NCI-H128 (cell line): ENCODE data around the gene TMEM169.

Source experiments
- DNase-seq: peaks from one replicate; lab custom pipeline; 2025; ENCODE audit not compliant: unreplicated experiment; lab: John Stamatoyannopoulos, UW

The TMEM169 gene, protein sequence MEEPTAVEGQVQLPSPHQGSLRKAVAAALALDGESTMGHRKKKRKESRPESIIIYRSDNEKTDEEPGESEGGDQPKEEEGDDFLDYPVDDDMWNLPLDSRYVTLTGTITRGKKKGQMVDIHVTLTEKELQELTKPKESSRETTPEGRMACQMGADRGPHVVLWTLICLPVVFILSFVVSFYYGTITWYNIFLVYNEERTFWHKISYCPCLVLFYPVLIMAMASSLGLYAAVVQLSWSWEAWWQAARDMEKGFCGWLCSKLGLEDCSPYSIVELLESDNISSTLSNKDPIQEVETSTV

DNA sequence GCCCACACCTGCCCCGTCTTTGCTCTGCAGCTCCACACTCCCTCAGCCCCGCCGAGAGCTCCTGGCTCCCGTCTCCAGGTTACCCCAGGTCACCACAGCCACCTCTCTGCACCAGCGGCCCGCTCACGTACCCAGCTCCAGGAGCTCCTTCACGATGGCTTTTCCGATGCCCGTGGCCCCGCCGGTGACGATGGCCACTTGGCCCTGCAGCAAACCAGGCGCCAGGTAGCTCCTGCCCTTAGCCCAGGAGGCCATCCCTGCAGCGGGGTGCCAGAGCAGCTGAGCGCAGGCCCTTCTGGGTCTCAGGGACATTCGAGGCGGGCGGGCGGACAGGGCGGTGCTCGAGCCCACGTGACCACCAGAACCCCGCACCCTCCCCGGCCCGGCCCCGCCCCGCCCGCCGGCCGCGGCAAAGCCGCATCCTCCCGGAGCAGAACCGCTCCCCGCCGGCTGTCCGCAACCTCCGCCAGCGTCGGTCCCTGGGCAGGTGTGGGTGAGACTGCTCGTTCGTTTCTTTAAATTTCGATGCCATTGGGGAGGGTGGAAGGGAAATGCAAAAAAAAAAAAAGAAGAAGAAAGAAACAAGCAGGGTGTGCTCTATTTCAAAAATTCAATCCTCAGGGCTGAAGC lies at the start of gene TMEM169, which contains the start of gene PECR:
Gene TMEM169, plus strand, starts transcription at position 433 of the 630 bp plus-strand sequence. CDS start 14,045 bp downstream, outside the sequence.
Gene PECR, minus strand, starts transcription at position 323 of the 630 bp plus-strand sequence. Its CDS starts 68 bp downstream, at position 255.
- peak; percentile 29 for DNase-seq

DNA sequence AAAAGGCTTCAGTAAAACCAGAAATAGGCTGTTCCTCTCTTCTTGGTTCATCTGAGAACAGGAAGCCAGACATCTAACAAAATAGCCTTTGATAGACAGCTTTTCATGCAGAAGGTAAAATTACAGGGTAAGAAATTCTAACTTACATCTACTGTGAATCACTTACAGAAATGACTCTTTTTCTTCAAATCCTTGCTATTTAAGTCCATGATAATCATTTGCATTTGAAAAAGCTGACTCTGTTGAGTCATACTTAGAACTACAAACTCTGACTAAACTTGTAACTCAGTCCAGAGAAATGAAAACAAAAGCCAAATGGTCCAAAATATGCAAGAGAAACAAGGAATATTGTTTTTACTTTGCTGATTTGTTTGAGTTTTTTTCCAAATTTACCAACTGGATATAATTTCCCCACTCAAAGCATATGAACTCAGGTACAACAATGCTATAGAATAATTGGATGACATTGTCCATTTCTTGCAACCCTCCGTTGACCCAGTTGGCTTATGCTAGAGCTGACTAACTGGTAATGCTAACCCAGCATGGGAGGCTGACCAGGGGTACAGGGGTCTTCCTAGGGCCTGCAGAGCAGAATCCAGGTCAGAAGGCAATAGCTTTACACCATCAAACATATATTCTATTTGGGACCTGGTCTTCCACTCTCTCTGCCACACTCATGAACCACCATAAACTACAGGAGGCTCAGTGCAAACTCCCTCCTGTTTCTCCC lies 49.6 kb upstream of the TMEM169 start:
- no peak for DNase-seq

DNA sequence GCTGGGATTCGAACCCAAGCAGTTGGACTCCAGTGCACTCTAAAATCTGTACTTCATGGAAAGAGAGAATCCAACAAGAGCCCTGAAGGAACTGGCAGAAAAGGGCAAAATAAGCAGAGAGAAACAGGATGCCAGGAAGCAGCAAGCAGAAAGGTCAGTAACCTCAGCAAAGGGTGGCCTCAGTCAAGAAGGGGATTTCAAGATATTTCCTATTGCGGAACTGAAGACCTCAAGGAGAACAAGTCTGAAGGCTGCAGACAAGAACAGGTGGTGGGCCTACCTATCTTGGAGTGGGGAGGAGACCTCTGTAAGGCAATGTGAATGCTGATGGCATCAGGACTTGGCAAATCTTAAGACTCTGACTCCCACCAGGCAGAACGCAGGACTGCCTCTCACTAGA lies 48.3 kb upstream of the TMEM169 start:
- no peak for DNase-seq

DNA sequence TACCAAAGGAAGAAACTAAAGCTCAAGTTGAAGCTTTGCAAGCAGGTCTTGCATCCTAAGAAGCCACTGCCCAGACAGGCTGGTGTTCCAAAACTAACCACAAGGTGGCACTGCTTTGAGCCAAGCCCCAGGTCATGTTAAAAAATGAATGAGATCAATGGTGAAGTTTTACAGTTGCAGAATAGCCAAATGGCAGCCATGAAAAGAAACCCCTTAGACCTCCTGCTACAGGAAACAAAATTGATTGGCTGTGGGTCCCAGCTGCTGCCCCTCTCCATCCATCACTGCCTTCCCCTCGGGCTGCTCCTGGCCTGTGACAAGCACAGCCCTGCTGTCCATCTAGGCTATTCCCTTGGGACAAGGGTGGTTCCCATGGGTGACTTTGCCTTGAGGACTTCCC lies 47.7 kb upstream of the TMEM169 start:
- DNase-seq = no peak

DNA sequence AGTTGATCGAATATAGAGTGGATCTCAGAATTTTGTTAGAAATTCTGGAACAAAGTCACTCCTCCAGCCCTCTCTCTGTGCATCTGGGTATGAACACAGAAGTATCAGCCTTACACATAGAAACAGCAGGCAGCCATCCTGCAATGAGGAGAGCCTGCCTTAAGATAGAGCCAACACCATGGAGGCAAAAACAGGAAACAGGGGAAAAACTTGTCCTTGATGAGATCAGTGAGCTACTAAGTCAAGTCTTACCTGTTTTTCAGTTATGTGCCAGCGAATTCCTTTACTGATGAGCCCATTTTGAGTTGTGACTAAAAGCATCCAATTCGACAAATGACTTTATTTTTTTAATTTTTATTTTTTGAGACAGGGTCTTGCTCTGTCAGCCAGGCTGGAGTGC lies 41.8 kb upstream of the TMEM169 start:
- no peak for DNase-seq

DNA sequence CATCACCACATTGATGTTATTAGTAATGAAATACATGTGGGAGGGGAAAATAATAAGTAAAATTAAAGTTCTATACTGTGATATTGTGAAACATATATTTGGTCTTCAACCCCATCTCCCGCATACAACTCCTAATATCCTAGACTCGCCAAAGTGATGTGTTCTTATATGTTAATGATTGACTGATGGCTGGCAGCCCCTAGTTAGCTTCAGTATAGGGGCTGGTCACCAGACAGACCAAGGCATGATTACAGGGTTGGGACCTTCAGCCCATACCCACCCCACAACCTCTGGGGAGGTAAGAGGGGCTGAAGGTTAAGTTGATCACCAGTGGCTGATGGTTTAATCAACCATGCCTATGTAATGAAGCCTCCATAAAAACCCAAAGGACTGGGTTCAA lies 40.3 kb upstream of the TMEM169 start:
- no peak for DNase-seq

DNA sequence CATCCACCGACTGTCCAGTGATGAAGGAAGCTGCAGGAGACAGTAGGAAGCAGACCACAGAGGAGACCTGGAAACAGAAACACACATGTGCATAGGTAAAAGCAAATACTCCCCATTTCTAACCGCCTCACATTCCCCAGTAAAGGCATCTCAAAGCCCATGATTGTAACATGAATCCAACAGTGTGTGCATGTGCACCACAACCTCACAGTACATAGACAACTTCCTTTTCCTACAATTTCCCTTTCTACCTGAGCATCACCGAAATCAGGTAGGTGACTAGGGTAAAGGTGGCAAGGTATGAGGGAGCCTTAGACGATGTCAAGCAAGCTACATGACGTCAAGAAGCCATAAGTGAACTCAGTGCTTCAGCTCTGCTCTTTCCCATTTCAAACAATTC lies 37.8 kb upstream of the TMEM169 start:
- no peak for DNase-seq

DNA sequence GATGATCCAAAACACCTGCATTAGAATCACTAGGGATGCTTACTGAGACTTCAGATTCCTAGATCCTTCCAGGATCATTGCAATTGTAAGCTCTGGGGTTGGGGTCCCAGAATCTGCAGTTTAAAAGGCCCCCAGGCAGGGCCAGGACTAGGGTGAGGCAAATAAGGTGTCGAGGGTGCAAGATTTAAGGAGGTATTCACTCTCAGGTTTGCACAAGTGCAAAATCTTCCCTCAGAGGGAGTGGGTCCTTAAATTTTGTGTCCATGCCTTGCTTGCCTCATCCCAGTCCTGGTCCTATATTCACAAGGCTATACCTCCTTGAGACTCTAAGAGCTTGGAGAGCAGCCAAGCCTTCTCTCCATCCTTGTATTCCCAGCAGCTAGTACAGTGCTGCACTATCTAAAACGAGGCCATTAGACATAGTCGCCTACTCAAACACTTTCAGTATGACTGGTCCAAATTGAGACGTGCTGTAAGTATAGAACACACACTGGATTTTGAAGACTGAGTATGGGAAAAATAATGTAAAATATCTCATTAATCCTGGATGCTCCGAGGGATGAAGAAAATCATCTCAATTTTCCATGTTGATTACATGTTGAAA lies 36.7 kb upstream of the TMEM169 start:
- DNase-seq = no peak

DNA sequence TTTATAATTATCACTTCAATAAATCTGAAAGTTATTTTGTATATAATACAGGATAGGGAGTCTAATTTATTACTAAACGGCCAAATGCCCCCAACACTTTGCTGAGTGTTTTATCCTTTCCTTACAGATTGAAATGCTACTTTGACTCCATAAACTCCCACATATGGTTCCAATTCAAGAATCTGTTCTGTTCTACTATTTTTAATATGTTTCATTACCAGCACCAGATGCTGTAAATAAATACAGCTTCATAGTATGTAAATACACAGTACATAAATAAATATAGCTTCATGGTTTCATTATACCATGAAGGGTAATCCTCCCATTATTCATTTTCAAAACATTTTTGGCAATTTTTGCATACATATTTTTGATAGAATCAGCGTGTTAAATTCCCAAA lies 34.3 kb upstream of the TMEM169 start:
- DNase-seq = no peak

DNA sequence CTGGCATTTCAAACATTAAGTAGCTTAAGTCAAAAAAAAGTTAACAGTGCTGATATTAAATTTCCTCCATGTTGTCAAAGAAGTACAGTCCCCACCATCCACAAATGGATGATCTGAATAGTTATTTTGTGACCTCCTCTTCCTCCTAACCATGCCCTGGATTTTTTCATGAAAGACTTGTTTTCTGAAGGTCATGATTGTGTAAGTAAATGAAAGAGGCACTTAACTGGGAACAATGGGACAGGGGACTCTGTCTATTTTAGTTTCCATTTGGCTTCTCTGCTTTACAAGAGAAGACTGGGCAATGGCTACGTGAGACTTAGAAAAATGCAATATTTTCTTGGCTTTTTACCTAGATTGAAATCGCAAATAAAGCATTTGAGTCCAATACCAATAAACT lies 32.3 kb upstream of the TMEM169 start:
- no peak for DNase-seq

DNA sequence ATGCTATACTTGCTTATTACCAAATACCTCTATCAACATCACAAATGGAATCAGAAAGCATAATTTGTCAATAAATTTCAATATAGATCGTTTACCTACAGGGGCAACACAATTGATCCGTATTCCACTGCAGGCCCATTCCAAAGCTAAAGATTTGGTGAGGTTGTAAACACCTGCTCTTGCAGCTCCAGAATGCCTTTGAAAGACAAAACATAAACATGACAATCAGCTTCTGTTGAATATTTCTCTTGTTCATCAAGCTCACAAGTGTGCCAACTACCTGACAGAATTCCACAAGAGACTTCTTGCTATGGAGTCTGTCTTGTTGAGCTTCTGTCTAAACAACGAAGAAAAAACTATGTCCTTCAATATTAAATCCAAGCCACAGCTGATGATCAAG lies 30.4 kb upstream of the TMEM169 start:
- no peak for DNase-seq

DNA sequence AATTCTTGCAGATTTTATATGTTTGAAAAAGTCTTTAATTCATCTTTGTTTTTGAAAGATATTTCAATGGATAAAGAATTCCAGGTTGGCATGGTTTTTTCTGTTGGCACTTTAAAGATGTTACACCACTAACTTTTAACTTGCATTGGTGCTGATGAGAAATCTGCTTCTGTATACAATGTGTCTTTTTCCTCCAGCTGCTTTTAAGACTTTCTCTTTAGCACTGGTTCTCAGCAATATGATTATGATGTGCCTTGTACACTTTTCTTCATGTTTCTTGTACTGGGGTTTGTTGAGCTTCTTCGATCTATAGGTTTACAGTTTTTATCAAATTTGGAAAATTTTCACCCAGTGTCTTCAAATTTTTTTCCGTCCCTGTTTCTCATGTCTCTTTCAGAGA lies 29.3 kb upstream of the TMEM169 start:
- no peak for DNase-seq

DNA sequence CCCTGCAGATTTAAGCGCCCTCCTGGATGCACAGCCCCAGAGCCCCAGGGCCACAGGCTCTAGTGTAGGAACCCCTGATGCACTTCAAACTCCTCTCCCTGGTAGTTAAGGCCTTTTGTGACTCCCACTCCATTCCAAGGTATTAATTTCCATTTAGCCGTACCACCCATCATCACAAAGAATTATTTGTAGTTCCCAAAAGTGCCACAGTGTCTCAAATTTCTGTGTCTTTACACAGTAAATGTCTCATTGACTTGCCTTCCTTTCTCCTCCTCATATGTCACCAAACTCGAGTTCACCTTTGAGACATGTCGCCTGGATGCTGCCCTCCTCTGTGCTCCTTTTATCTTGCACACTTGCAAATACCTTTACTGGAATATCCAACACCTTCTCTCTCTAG lies 26.0 kb upstream of the TMEM169 start:
- DNase-seq = no peak

DNA sequence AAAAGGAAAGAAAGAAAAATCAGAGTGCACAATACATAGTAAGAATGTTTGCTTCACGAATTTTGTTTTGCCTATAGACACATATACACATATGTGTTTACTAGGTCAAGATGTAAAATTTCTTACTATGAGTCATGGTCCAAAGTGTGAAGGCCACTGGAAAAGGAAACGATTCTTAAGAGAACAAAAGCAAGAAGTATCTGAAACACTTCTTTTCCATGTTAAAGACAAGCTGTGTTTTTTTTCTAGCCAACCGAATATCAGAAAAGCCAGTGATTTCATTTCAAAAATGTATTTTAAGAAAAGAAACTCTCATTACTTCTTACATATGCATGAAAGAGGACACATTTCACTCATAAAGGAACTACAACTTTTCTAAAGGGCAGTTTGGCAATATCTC lies 25.0 kb upstream of the TMEM169 start:
- no peak for DNase-seq

DNA sequence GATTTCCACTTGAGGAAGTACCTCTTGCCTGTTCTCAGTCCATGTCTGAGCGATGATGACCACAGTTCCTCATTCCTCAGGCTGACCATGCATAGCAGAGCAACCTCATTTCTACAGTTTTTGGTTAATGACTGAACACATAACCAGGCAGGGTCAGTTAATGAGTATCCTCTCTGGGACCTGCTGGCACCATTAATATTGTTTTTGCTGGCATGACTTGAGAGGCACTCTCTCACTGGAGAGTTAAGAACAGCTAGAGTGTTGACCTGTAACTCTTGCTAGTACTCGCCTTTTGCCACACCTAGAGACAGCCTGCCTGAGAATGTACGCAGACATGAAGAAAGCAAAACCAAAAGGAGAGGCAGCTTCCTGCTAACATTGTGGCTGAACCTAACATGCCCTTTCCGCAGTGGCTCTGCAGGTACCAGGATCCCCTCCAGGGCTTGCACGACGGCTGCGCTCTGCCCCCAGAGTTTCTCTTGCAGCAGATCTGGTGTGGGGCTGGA lies 24.0 kb upstream of the TMEM169 start:
- DNase-seq = no peak

DNA sequence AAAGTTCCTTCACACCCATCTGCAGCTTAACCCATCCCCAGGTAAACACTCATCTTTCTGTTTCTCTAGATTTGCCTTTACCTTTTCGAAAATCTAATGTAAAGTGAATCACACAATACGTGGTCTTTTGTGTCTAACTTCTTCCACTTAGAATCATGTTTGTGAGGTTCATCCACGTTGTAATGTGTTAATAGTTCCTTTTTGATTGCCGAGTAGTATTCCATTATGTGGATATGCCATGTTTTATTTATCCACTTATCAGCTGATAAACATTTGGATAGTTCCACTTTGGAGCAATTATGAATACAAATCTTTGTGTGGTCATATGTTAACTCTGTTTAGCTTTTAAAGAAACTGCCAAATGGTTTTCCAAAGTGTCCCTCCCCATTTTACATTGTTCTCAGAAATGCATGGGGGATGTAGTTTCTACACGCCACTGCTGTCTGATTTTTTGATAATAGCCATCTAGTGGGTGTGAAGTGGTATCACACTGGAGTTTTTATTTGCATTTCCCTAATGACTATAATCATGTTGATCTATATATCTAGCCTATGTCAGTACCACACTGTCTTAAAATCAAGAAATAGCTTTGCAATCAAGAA lies 22.4 kb upstream of the TMEM169 start:
- DNase-seq = no peak

DNA sequence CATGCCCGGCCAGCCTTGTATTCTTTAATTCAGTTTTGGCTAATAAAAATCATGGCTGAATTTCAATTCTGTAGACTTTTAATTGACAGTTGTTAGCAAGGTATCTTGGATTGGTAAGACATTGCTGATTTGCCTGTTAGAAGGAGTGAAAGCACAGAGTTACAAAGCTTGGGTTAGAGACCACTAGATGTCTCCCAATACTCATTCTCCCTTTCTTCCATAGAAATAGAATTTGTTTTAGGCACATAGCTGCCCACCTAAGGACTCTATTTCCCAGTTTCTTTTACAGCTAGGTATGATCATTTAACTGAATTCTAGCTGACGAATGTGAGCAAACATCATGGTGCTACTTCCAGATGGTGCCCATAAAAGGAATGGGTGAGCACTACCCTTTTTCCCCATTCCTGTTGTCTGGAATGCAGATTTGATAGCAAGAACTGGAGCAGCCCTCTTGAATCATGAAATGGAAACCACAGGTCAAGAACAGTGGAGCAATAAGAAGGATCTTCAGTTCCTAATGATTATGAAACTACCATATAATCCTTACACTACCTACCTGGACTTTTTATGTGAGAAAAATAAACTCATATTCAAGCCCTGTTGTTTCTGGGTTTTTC lies 17.6 kb upstream of the TMEM169 start:
- DNase-seq = no peak

DNA sequence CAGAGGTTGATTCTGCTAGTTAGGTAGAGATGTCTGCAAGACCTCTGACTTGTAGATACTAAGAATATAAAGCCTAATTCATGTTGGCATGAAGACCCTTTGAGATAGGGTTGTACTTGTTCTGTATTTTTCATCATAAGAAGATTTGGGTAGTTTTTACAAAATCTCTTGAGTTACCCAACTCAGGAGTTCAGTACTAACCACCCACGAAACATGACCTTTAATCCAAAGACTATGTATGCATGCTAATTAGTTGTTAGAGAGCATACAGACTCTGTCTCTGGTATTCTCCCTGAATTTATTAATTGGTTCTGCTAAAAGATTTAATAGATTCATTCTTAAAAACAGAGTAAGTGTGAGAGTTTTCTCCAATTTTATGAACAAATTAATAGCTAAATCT lies 17.1 kb upstream of the TMEM169 start:
- no peak for DNase-seq

DNA sequence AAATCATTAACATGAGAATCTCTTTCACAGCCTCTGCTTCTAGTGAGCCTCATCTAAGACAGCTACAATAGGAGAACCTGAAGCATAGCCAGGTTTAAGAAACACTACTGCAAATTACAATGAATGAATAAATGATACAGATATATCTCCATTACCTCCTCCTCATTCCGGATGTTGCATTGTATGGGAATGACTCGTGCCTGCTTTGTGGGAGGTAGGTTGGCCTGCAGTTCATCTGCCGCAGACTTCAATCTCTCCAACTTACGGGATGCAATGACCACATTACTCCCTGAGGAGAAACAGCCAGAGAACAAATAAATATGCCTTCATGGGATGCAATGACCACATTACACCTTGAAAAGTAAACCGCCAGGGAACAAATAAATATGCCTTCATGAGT lies 15.5 kb upstream of the TMEM169 start:
- DNase-seq = no peak

DNA sequence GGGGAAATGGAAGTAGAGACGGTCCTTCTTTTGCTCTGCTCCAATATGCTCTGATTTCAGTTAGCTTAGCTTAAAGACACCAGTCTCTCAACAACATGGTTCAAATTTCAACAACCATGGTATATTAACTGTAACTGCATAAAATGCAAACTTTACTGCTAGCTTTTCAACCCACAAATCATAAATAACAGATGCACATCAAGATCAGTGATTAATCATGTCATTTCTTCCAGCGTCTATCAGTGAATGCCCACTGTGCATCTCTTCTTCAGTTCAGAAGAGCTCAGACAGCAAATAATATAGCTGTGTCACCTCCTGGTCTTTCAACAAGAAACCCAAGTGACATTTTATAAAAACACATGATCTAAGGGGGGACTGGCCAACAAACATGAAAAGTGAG lies 12.7 kb upstream of the TMEM169 start:
- no peak for DNase-seq

DNA sequence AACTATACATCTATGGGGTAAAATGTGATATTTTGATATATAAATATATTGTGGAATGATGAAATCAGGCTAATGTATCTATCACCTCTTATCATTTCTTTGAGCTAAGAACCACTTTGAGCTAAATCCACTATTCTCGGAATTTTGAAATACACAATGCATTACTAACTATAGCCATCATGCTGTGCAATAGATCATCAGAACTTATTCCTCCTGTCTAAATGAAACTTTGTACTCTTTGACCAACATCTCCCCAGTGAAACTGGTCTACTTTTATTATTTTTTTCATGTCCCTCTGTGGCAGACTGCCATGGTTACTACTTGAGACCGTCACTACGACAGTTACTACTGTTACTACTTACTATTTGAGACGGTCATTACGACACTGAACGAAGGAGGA lies 11.5 kb upstream of the TMEM169 start:
- DNase-seq = no peak
